SU-DHL-6 (cell line): Measurements from ENCODE around the gene MYH16.
"Not testable (repeated sequence)": the region's sequence is repeated elsewhere in the genome, so short reads cannot be mapped to it uniquely, and the experiment has no call there.

Source experiments
- H2AFZ ChIP-seq: fragments of 200-600 bp; sonication (generic); 2 replicates; pipeline ENCODE4 v1.6.1; 2014; ENCODE audit warnings: low read depth, mild to moderate bottlenecking, moderate library complexity, mixed read lengths, antibody characterized with exemption, low read length; ENCODE audit not compliant: severe bottlenecking
- H3F3A ChIP-seq: fragments of 200-600 bp; shearing (Covaris generic); 2 replicates; pipeline ENCODE4 v1.6.0; 2016; ENCODE audit warnings: antibody characterized with exemption, mild to moderate bottlenecking; ENCODE audit not compliant: insufficient read depth
- H3K27ac ChIP-seq: fragments of 200-600 bp; sonication (generic); 2 replicates; pipeline ENCODE4 v1.5.1; 2016; ENCODE audit warnings: low read depth, mild to moderate bottlenecking, low read length, moderate library complexity, mixed read lengths
- H3K27me3 ChIP-seq: fragments of 200-600 bp; sonication (generic), shearing (Covaris generic); 2 replicates; pipeline ENCODE4 v1.6.0; 2014; ENCODE audit warnings: mild to moderate bottlenecking, low read length
- H3K36me3 ChIP-seq: fragments of 200-600 bp; sonication (generic); 2 replicates; pipeline ENCODE4 v1.6.1; 2014; ENCODE audit warnings: mild to moderate bottlenecking, low read length, mixed read lengths
- H3K4me2 ChIP-seq: fragments of 300-600, 200-600 bp; shearing (Covaris generic), sonication (generic); 2 replicates; pipeline ENCODE4 v1.6.0; 2014; ENCODE audit warnings: low read length, low read depth, mild to moderate bottlenecking; ENCODE audit not compliant: poor library complexity, severe bottlenecking
- H3K4me3 ChIP-seq: fragments of 200-600 bp; sonication (generic); 2 replicates; pipeline ENCODE4 v1.5.1; 2014; ENCODE audit warnings: antibody characterized with exemption, low read length, mild to moderate bottlenecking, mixed read lengths; ENCODE audit not compliant: insufficient read depth, poor library complexity, severe bottlenecking
- H3K79me2 ChIP-seq: fragments of 200-600 bp; sonication (generic); 2 replicates; pipeline ENCODE4 v1.6.1; 2014; ENCODE audit warnings: mild to moderate bottlenecking, low read length, moderate library complexity; ENCODE audit not compliant: insufficient read depth
- H3K9ac ChIP-seq: fragments of 200-600 bp; sonication (generic); 2 replicates; pipeline ENCODE4 v1.7.0; 2014; ENCODE audit warnings: mild to moderate bottlenecking, low read length
- H3K9me2 ChIP-seq: fragments of 200-600 bp; sonication (generic); replicated peaks from 2 replicates; pipeline ENCODE4 v1.6.1; 2014; ENCODE audit warnings: low read length; ENCODE audit not compliant: insufficient read depth
- H3K9me3 ChIP-seq: fragments of 200-600 bp; sonication (generic); 2 replicates; pipeline ENCODE4 v1.6.1; 2014; ENCODE audit warnings: low read length, mixed read lengths; ENCODE audit not compliant: insufficient read depth
- H4K20me1 ChIP-seq: fragments of 200-600 bp; sonication (generic); 2 replicates; pipeline ENCODE4 v1.6.1; 2014; ENCODE audit warnings: low read depth, mild to moderate bottlenecking, antibody characterized with exemption, low read length, moderate library complexity, mixed read lengths
- CTCF ChIP-seq: fragments of 200-600 bp; sonication (generic); IDR thresholded peaks from one replicate; pipeline ENCODE4 v1.5.1; 2017; ENCODE audit warnings: antibody characterized with exemption, mild to moderate bottlenecking, low read length, moderate library complexity; ENCODE audit not compliant: insufficient read depth, poor library complexity, severe bottlenecking
- EZH2phosphoT487 ChIP-seq: fragments of 200-600 bp; sonication (generic), shearing (Covaris generic); conservative IDR thresholded peaks from 2 replicates; pipeline ENCODE4 v1.6.1; 2018; ENCODE audit warnings: mild to moderate bottlenecking, antibody characterized with exemption, low read length, moderate library complexity, mixed read lengths

MYH16 gene

DNA sequence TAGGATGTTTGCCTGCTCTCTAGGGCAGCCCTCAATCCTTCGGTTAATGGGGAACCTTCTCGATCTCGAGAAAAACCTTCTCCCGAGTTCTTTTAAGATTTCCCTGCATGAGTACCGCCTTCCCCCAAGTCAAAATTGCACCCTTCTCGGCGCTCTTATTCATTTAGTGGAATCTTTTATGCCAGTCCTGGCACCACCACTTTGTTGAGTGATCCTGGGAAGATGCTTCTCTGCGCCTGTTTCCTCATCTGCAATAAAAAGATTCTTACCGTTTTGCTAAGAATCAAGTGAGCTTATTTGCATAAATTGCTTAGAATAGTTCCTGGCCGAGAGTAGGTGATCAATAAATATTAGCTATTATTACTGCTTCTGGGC is 53.8 kb downstream of the MYH16 start:
- peak overlapping the region; percentile 85 for H3K4me2 ChIP-seq
- peaks cover 17% of the 10 kb centered on the region; the same call in 1 of the 2 replicates for H4K20me1 ChIP-seq
- H3K27ac ChIP-seq, result peak overlapping the region; percentile 42; the same call in 1 of the 2 replicates
- H2AFZ ChIP-seq, result peak overlapping the region; percentile 69
- no peaks in the 10 kb centered on the region for H3K9me2 ChIP-seq
- peaks cover 65% of the 10 kb centered on the region for H3K79me2 ChIP-seq
- TF ChIP-seq EZH2phosphoT487 (no peak), CTCF (no peak)
- H3K36me3 ChIP-seq, result no peaks in the 10 kb centered on the region
- peak overlapping the region; percentile 95 for H3K9ac ChIP-seq
- H3K9me3 ChIP-seq, result no peaks in the 10 kb centered on the region
- peaks cover 7% of the 10 kb centered on the region; the same call in 1 of the 2 replicates for H3F3A ChIP-seq
- peak overlapping the region; percentile 81 for H3K4me3 ChIP-seq
- H3K27me3 ChIP-seq, result no peaks in the 10 kb centered on the region

GRCh38 chr7:99330314-99330961 is 57.8 kb downstream of the MYH16 start:
- not testable (repeated sequence) for H3K9me2 ChIP-seq, H3K36me3 ChIP-seq, H3F3A ChIP-seq, H3K9me3 ChIP-seq, H3K27ac ChIP-seq, H3K9ac ChIP-seq, H3K4me2 ChIP-seq, H2AFZ ChIP-seq, H3K27me3 ChIP-seq, H3K4me3 ChIP-seq
- Histone ChIP-seq H4K20me1 (peaks cover 24% of the 10 kb centered on the region; the same call in 1 of the 2 replicates), H3K79me2 (peaks cover 87% of the 10 kb centered on the region)

DNA sequence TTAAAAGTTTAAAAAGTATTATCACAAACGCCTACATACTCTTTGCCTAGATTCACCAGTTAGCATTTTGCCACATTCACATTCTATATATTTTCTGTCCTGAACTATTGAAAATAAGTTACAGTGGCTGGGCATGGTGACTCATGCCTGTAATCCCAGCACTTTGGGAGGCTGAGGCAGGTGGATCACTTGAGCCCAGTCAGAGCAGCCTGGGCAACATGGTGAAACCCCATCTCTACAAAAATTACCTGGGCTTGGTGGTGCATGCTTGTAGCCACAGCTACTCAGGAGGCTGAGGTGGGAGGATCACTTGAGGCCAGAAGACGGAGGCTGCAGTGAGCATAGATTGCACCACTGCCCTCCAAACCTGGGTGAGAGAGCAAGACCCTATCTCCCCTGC is 58.4 kb downstream of the MYH16 start:
- Histone ChIP-seq H4K20me1 (peaks cover 24% of the 10 kb centered on the region; the same call in 1 of the 2 replicates), H3K4me2 (no peak overlapping the region), H3K9me3 (no peaks in the 10 kb centered on the region), H3K79me2 (peaks cover 83% of the 10 kb centered on the region), H3K9ac (no peak overlapping the region), H3F3A (peaks cover 7% of the 10 kb centered on the region; the same call in 1 of the 2 replicates), H3K36me3 (peaks cover 10% of the 10 kb centered on the region), H3K4me3 (no peak overlapping the region), H3K9me2 (no peaks in the 10 kb centered on the region), H3K27me3 (no peaks in the 10 kb centered on the region), H2AFZ (no peak overlapping the region), H3K27ac (no peak overlapping the region)
- TF ChIP-seq EZH2phosphoT487 (no peak), CTCF (no peak)

DNA sequence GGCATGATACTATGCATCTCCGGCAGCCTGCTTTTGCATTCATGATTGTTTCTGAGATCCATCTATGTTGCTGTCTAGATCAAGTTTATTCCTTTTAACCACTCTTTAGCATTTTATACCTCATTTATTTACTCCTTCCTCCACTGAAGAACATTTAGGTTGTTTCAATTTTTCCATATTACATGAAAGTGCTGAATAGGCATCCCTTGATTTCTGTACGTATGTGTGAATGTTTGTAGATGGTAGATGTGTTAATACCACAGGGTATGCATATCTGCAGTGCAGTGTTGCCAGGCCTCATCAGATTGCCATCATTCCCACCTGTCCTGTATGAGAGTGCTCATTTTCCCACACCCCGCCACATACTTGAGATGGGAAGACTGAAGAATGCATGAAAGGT is 67.0 kb downstream of the MYH16 start:
- no peak overlapping the region for H3K4me2 ChIP-seq
- no peak overlapping the region for H3K27ac ChIP-seq
- H2AFZ ChIP-seq, result no peak overlapping the region
- no peaks in the 10 kb centered on the region for H3K9me2 ChIP-seq
- no peaks in the 10 kb centered on the region for H3F3A ChIP-seq
- H4K20me1 ChIP-seq, result 0 out of 2 replicates have a peak, but pooled peaks cover 5% of the 10 kb centered on the region
- H3K4me3 ChIP-seq, result no peak overlapping the region
- H3K79me2 ChIP-seq, result no peaks in the 10 kb centered on the region; the same call in 1 of the 2 replicates
- H3K27me3 ChIP-seq, result no peaks in the 10 kb centered on the region
- H3K9me3 ChIP-seq, result no peaks in the 10 kb centered on the region
- TF ChIP-seq CTCF, result no peak
- TF ChIP-seq EZH2phosphoT487, result no peak
- peaks cover 58% of the 10 kb centered on the region for H3K36me3 ChIP-seq
- H3K9ac ChIP-seq, result no peak overlapping the region
